ENCODE data around the gene PRDM9. TPM values are rescaled to one million over a fixed set of nuclear protein-coding genes. Genes with fewer than 3 reads are reported as not detected.

PRDM9 gene
- polyA plus RNA-seq (2013, experiment 1 of 4), result not detected
- polyA plus RNA-seq (2013, experiment 2 of 4), result not detected
- not detected for polyA plus RNA-seq (2013, experiment 3 of 4)
- not detected for polyA plus RNA-seq (2013, experiment 4 of 4)

DNA sequence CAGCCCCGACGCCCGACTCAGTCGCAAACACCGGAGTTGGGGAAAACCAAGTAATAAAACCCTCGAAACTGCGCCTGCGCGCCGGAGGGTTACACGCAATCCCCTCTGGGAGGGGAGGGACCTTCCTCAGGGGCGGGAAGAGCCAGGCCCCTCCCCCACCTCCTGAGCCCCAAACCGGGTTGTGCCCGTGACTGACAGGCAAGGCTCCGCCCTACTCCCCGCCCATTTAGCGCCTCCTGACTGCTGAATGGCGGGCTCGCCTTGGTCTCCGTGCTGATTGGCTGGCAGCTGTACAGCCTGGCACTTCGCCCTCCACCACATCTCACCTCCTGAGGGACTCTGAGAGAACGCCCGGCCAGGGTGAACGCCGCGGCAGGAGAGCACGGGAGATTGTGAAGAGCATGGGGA lies at the start of gene PRDM9:
Gene PRDM9 (plus strand): TSS at position 332 of the 408 bp plus-strand sequence. CDS start 1,425 bp downstream, outside the sequence.
- 94 to 96% methylated on average over 27 of the region's 27 CpGs for WGBS, 2 experiments
- H3K4me1 ChIP-seq (ENCODE audit: control insufficient read depth, insufficient read depth, low read length), result no peaks in the 10 kb centered on the region
- no peaks in the 10 kb centered on the region for H3K36me3 ChIP-seq (ENCODE audit: control insufficient read depth, insufficient read depth, low read length)
- no peaks in the 10 kb centered on the region for H3K9me3 ChIP-seq (ENCODE audit: control insufficient read depth, low read length)
- H3K4me3 ChIP-seq (ENCODE audit: insufficient read depth, low read depth, low read length), result no peak within 1 kb of the TSS
- H3K27ac ChIP-seq (ENCODE audit: insufficient read depth, low read depth, low read length, poor library complexity, severe bottlenecking), result no peak within 1 kb of the TSS
- no peaks in the 10 kb centered on the region for H3K27me3 ChIP-seq (ENCODE audit: control insufficient read depth, insufficient read depth, low read length, poor library complexity, severe bottlenecking)

DNA sequence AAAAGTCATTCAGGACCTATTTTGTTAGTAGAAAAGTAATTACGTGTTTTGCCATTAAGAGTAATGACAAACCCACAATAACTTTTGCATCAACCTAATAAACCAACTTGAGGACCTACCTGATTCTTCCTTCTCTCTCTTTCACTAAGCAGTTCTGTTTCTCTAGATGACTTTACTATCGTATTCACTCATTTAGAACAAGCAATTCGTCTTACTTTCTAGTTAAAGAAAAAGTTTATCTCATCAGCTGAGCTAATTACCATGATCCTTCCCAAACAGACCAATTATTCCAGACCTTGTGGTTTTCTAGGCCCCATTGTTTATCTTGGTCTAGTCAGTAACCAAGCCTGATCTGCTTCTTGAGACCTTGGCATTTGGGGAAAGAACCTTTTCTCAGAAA lies 49.6 kb upstream of the PRDM9 start:
- Histone ChIP-seq H3K36me3 (ENCODE audit: control insufficient read depth, insufficient read depth, low read length) (no peaks in the 10 kb centered on the region), H3K4me1 (ENCODE audit: control insufficient read depth, insufficient read depth, low read length) (no peaks in the 10 kb centered on the region), H3K27me3 (ENCODE audit: control insufficient read depth, insufficient read depth, low read length, poor library complexity, severe bottlenecking) (no peaks in the 10 kb centered on the region), H3K27ac (ENCODE audit: insufficient read depth, low read depth, low read length, poor library complexity, severe bottlenecking) (no peak overlapping the region), H3K9me3 (ENCODE audit: control insufficient read depth, low read length) (no peaks in the 10 kb centered on the region), H3K4me3 (ENCODE audit: insufficient read depth, low read depth, low read length) (no peak overlapping the region)
- 95 to 96% methylated on average over 3 of the region's 3 CpGs for WGBS, 2 experiments

DNA sequence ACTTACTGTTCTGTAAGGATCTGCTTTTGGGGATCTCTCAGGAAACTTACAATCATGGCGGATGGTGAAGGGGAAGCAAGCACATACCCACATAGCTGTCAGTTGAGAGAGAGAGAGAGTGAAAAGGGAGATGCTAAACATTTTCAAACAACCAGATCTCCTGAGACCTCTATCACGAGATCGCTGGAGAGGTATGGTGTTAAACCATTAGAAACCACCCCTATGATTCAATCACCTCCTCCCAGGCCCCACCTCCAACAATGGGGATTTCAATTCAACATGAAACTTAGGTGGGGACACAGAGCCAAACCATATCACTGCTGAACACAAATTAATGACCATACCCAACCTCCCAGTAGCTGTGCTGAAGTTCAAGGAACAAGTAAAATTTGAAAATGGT lies 48.2 kb upstream of the PRDM9 start:
- Histone ChIP-seq H3K4me1 (ENCODE audit: control insufficient read depth, insufficient read depth, low read length) (no peaks in the 10 kb centered on the region), H3K9me3 (ENCODE audit: control insufficient read depth, low read length) (no peaks in the 10 kb centered on the region), H3K27ac (ENCODE audit: insufficient read depth, low read depth, low read length, poor library complexity, severe bottlenecking) (no peak overlapping the region), H3K4me3 (ENCODE audit: insufficient read depth, low read depth, low read length) (no peak overlapping the region), H3K36me3 (ENCODE audit: control insufficient read depth, insufficient read depth, low read length) (no peaks in the 10 kb centered on the region), H3K27me3 (ENCODE audit: control insufficient read depth, insufficient read depth, low read length, poor library complexity, severe bottlenecking) (no peaks in the 10 kb centered on the region)
- 89 to 91% methylated on average over 3 of the region's 3 CpGs for WGBS, 2 experiments

DNA sequence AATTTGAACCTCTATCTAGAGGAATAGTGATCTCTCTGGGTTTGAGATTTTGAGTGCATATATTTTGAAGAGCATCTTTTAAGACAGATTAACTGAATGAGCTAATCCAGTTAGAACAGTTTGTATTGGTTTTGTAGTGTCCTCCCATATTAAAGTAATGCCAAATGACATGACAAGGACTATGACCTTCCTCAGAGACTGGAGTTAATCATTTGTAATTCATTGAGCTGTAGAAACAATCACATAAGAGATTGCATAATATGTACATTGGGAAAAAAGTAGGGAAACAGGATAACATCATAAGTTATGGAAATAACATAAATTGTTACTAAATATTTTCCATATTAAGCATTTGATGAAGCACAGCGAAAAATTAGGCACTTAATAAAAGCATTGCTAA lies 45.8 kb upstream of the PRDM9 start:
- Histone ChIP-seq H3K27me3 (ENCODE audit: control insufficient read depth, insufficient read depth, low read length, poor library complexity, severe bottlenecking) (no peaks in the 10 kb centered on the region), H3K4me3 (ENCODE audit: insufficient read depth, low read depth, low read length) (no peak overlapping the region), H3K9me3 (ENCODE audit: control insufficient read depth, low read length) (no peaks in the 10 kb centered on the region), H3K4me1 (ENCODE audit: control insufficient read depth, insufficient read depth, low read length) (no peaks in the 10 kb centered on the region), H3K36me3 (ENCODE audit: control insufficient read depth, insufficient read depth, low read length) (no peaks in the 10 kb centered on the region), H3K27ac (ENCODE audit: insufficient read depth, low read depth, low read length, poor library complexity, severe bottlenecking) (no peak overlapping the region)
- no CpG with 5 or more reads among the region's 1 CpG for WGBS, 2 experiments

DNA sequence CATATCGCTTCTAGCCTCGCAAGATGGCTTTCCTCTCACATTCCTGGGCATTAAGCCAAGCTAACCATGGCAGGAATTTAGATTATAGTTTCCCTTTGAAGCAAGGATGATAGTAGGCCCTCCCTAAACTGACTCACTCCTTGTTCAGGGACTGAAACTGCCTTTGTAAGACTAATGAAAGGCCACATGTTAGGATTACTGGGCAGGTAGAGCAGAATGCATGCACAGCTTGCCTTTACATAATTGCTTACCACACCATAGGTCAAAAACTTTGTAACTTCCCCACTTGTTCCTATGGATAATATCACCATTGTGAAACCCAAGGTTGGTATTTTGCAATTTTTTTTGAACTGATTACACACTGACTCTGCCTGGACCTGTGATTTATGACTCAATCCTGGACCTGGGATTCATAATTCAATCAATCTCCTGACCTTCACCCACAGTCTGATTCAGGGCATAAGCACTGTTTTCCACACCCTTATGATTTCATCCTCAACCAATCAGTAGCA lies 41.0 kb upstream of the PRDM9 start:
- no peaks in the 10 kb centered on the region for H3K36me3 ChIP-seq (ENCODE audit: control insufficient read depth, insufficient read depth, low read length)
- 97 to 100% methylated on average over 2 of the region's 2 CpGs for WGBS, 2 experiments

DNA sequence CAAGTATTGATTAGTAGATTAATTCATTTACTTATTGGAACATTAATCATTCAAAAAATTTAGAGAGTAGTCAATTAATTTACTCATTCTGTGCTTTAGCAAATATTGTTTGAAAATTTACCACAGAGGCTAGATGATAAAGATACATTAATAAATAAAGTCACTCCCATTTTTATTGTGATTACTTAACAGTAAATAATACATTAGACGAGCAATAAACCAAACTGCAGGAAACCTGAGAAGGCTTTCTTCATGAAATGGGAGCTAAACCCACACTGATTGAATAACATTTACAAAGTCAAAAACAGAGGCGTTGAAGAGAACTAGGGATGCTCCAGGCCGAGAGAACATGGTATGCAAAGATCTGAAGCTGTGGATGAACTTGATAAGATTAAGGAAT lies 38.8 kb upstream of the PRDM9 start:
- whole genome bisulfite sequencing, 2 experiments, result 94 to 96% methylated on average over 2 to 3 of the region's 3 CpGs
- Histone ChIP-seq H3K9me3 (ENCODE audit: control insufficient read depth, low read length) (no peaks in the 10 kb centered on the region), H3K27me3 (ENCODE audit: control insufficient read depth, insufficient read depth, low read length, poor library complexity, severe bottlenecking) (no peaks in the 10 kb centered on the region), H3K27ac (ENCODE audit: insufficient read depth, low read depth, low read length, poor library complexity, severe bottlenecking) (no peak overlapping the region), H3K4me1 (ENCODE audit: control insufficient read depth, insufficient read depth, low read length) (no peaks in the 10 kb centered on the region), H3K4me3 (ENCODE audit: insufficient read depth, low read depth, low read length) (no peak overlapping the region), H3K36me3 (ENCODE audit: control insufficient read depth, insufficient read depth, low read length) (no peaks in the 10 kb centered on the region)

More for the DNA sequence above, 41.0 kb upstream of the PRDM9 start:
- no peak overlapping the region for H3K27ac ChIP-seq (ENCODE audit: insufficient read depth, low read depth, low read length, poor library complexity, severe bottlenecking)
- H3K27me3 ChIP-seq (ENCODE audit: control insufficient read depth, insufficient read depth, low read length, poor library complexity, severe bottlenecking), result no peaks in the 10 kb centered on the region
- no peaks in the 10 kb centered on the region for H3K4me1 ChIP-seq (ENCODE audit: control insufficient read depth, insufficient read depth, low read length)
- no peak overlapping the region for H3K4me3 ChIP-seq (ENCODE audit: insufficient read depth, low read depth, low read length)
- H3K9me3 ChIP-seq (ENCODE audit: control insufficient read depth, low read length), result no peaks in the 10 kb centered on the region

DNA sequence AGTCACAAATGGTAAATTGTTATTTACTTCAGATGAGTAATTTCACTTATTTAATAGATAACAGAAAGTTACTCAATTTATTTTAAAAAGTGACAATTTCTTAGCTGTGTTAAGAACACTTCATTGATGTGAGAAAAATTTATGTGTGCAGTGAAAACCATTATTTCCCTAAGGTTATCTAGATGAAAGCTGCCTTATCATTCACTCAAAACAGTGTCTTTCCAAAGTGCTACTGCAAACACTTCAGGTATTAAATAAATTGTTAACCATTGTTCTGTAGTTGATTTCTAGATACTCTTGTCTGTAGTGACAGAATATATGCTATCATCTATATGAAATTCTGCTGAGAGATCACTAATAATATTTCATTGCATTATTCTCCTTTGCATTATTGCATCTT lies 33.5 kb upstream of the PRDM9 start:
- H3K4me3 ChIP-seq (ENCODE audit: insufficient read depth, low read depth, low read length), result no peak overlapping the region
- no peak overlapping the region for H3K27ac ChIP-seq (ENCODE audit: insufficient read depth, low read depth, low read length, poor library complexity, severe bottlenecking)
- no peaks in the 10 kb centered on the region for H3K4me1 ChIP-seq (ENCODE audit: control insufficient read depth, insufficient read depth, low read length)
- no peaks in the 10 kb centered on the region for H3K36me3 ChIP-seq (ENCODE audit: control insufficient read depth, insufficient read depth, low read length)
- H3K9me3 ChIP-seq (ENCODE audit: control insufficient read depth, low read length), result no peaks in the 10 kb centered on the region
- no peaks in the 10 kb centered on the region for H3K27me3 ChIP-seq (ENCODE audit: control insufficient read depth, insufficient read depth, low read length, poor library complexity, severe bottlenecking)

DNA sequence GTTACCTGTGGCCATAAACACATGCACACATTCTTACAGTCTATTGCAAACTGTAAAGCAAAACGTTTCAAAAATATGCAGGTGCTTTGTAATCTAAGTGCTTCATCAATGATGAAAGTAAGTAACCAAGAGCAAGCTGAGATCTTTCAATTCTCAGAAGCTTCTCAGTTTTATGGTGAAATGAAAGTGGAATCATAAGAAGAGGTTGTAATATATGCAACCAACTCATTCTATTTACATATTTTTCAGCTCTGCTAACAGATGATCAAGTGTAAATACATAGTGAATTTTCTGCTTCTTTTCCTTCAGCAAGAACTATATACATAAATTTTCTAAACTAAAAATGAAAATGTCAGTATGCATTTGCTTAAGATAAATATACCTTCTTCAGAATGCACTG lies 33.1 kb upstream of the PRDM9 start:
- Histone ChIP-seq H3K27ac (ENCODE audit: insufficient read depth, low read depth, low read length, poor library complexity, severe bottlenecking) (no peak overlapping the region), H3K36me3 (ENCODE audit: control insufficient read depth, insufficient read depth, low read length) (no peaks in the 10 kb centered on the region), H3K4me1 (ENCODE audit: control insufficient read depth, insufficient read depth, low read length) (no peaks in the 10 kb centered on the region), H3K9me3 (ENCODE audit: control insufficient read depth, low read length) (no peaks in the 10 kb centered on the region), H3K4me3 (ENCODE audit: insufficient read depth, low read depth, low read length) (no peak overlapping the region), H3K27me3 (ENCODE audit: control insufficient read depth, insufficient read depth, low read length, poor library complexity, severe bottlenecking) (no peaks in the 10 kb centered on the region)
- 70 to 82% methylated on average over 1 of the region's 1 CpG for WGBS, 2 experiments

DNA sequence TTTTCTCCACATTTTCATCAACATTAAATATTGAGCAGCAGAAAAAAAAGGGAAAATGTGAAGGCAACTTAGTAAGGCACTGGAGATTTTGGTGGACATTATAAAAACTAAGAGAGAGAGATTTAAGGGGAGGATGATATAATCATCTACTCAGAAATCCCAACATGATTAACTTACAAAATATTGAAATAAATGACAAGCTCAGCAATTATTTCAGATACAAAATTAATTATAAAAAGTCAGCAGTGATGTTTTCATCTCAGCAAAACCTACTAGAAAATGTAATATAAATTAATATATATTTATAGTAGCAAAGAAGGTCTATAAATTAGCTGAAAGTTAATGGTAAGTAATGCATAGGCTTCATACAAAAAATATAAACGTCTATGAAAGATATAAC lies 30.8 kb upstream of the PRDM9 start:
- H3K9me3 ChIP-seq (ENCODE audit: control insufficient read depth, low read length), result no peaks in the 10 kb centered on the region
- H3K4me1 ChIP-seq (ENCODE audit: control insufficient read depth, insufficient read depth, low read length), result no peaks in the 10 kb centered on the region
- WGBS, 2 experiments, result 100% methylated on average over 1 of the region's 1 CpG; no CpG with 5 or more reads in 1 of the 2 experiments
- no peak overlapping the region for H3K27ac ChIP-seq (ENCODE audit: insufficient read depth, low read depth, low read length, poor library complexity, severe bottlenecking)
- no peaks in the 10 kb centered on the region for H3K27me3 ChIP-seq (ENCODE audit: control insufficient read depth, insufficient read depth, low read length, poor library complexity, severe bottlenecking)
- no peak overlapping the region for H3K4me3 ChIP-seq (ENCODE audit: insufficient read depth, low read depth, low read length)
- H3K36me3 ChIP-seq (ENCODE audit: control insufficient read depth, insufficient read depth, low read length), result no peaks in the 10 kb centered on the region

DNA sequence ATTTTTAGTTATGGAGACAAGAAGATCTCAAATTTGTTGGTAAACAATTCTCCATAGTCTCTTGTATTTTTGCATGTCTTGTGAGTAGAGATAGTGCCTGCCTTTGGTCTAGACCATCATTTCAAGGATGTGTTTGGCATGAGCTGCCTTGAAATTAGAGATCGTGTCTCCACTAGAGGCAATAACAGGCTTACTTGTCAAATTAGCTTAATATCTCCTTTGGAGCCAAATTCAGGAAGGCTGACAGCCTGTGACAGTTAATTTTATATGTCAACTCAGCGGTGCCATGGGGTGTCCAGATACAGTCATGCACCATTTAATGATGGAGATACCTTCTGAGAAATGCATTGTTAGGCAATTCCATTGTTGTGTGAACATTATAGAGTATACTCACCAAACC lies 24.8 kb upstream of the PRDM9 start:
- Histone ChIP-seq H3K4me1 (ENCODE audit: control insufficient read depth, insufficient read depth, low read length) (no peaks in the 10 kb centered on the region), H3K27ac (ENCODE audit: insufficient read depth, low read depth, low read length, poor library complexity, severe bottlenecking) (no peak overlapping the region), H3K4me3 (ENCODE audit: insufficient read depth, low read depth, low read length) (no peak overlapping the region), H3K36me3 (ENCODE audit: control insufficient read depth, insufficient read depth, low read length) (no peaks in the 10 kb centered on the region), H3K27me3 (ENCODE audit: control insufficient read depth, insufficient read depth, low read length, poor library complexity, severe bottlenecking) (no peaks in the 10 kb centered on the region), H3K9me3 (ENCODE audit: control insufficient read depth, low read length) (no peaks in the 10 kb centered on the region)
- WGBS, 2 experiments, result 94% methylated on average over 2 of the region's 2 CpGs

DNA sequence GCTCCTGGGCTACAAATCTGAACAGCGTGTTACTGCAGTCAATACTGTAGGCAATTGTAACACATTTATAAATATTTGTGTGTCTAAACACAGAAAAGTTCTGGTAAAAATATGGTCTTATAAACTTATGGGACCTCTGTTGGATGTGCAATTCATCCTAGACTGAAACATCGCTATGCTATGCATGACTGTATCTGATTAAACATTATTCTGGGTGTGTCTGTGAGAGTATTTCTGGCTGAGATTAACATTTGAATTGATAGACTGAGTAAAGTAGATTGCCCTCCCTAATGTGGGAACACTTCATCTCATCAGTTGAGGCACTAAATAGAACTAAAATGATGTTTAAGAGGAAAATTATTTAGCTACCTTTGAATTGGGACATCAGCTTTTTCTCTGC lies 24.3 kb upstream of the PRDM9 start:
- Histone ChIP-seq H3K27ac (ENCODE audit: insufficient read depth, low read depth, low read length, poor library complexity, severe bottlenecking) (no peak overlapping the region), H3K9me3 (ENCODE audit: control insufficient read depth, low read length) (no peaks in the 10 kb centered on the region), H3K4me1 (ENCODE audit: control insufficient read depth, insufficient read depth, low read length) (no peaks in the 10 kb centered on the region), H3K4me3 (ENCODE audit: insufficient read depth, low read depth, low read length) (no peak overlapping the region), H3K27me3 (ENCODE audit: control insufficient read depth, insufficient read depth, low read length, poor library complexity, severe bottlenecking) (no peaks in the 10 kb centered on the region), H3K36me3 (ENCODE audit: control insufficient read depth, insufficient read depth, low read length) (no peaks in the 10 kb centered on the region)
- WGBS, 2 experiments, result 99 to 100% methylated on average over 1 to 2 of the region's 2 CpGs
